ENCODE measurements around the gene ARID5B.

DNA sequence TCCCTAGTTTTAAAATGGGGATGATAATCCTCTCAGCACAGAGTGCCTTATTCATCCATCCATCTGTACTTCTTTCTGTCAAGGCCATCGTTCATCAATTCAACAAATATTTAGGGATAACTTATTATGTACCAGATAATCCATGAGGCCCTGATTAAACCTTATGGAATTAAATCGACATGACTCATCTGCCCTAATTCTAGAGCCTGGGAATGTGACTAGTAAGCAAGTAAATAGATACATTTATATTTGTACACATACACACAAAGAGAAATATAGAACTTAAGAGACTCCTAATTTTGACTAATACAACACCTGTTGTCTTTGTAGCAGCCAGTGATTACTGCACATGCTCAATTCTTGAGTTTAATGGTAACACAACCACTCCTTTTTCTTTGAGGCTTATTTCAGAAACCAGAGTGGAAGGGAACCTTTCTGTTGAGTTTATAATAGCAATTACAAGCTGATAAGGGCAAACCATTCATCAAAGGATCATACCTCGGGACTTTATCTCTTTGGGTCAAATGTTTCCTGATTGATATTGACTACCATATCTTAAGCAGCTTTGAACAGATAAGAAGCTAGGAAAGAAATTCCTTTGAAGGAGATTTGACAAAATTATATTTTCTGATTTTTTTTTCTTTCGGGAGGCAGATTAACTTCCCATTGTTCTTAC lies 122.7 kb downstream of the ARID5B start:
- no peak for TF ChIP-seq JUNB (IDR thresholded peaks at IDR 0.05; ENCODE audit: unreplicated experiment)
- TF ChIP-seq, protein P1, sequence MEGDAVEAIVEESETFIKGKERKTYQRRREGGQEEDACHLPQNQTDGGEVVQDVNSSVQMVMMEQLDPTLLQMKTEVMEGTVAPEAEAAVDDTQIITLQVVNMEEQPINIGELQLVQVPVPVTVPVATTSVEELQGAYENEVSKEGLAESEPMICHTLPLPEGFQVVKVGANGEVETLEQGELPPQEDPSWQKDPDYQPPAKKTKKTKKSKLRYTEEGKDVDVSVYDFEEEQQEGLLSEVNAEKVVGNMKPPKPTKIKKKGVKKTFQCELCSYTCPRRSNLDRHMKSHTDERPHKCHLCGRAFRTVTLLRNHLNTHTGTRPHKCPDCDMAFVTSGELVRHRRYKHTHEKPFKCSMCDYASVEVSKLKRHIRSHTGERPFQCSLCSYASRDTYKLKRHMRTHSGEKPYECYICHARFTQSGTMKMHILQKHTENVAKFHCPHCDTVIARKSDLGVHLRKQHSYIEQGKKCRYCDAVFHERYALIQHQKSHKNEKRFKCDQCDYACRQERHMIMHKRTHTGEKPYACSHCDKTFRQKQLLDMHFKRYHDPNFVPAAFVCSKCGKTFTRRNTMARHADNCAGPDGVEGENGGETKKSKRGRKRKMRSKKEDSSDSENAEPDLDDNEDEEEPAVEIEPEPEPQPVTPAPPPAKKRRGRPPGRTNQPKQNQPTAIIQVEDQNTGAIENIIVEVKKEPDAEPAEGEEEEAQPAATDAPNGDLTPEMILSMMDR (conservative IDR thresholded peaks at IDR 0.05; ENCODE audit: low read depth in 2 of 2) = no peak

All from GM23338 (cell line).